GM12878 (cell line): ENCODE data around the gene SATB2.

Source experiments
- CBFB ChIP-seq: IDR thresholded peaks from 2 replicates; pipeline ENCODE4 v1.6.1; 2016; ENCODE audit warnings: antibody characterized with exemption, low read depth
- CTCF ChIP-seq, 3 experiments: IDR thresholded peaks in 2 of 3; conservative IDR thresholded peaks in 1 of 3; 2 replicates each; pipeline ENCODE4 v1.5.1; 2011; ENCODE audit warnings: low read depth in 3 of 3, low read length in 3 of 3, mild to moderate bottlenecking in 3 of 3, control low read depth in 2 of 3, moderate library complexity in 2 of 3, inconsistent platforms in 1 of 3, mixed read lengths in 1 of 3; ENCODE audit not compliant: control insufficient read depth in 2 of 3, insufficient read depth in 1 of 3; ENCODE audit errors: extremely low read depth in 1 of 3
- EZH2 ChIP-seq: IDR thresholded peaks from 2 replicates; pipeline ENCODE4 v1.6.1; 2012; ENCODE audit warnings: low read depth, mild to moderate bottlenecking, control low read depth, inconsistent platforms, low read length, borderline replicate concordance; ENCODE audit not compliant: control insufficient read depth
- FOS ChIP-seq: IDR thresholded peaks from 3 replicates; pipeline ENCODE4 v1.6.1; 2011; ENCODE audit warnings: borderline replicate concordance; ENCODE audit not compliant: insufficient read length; ENCODE audit errors: extremely low read depth
- IKZF2 ChIP-seq, 2 experiments: fragments of 450-650 bp; IDR thresholded peaks; 2 replicates each; pipeline ENCODE4 v1.6.1; 2017; ENCODE audit warnings: mild to moderate bottlenecking in 2 of 2, moderate library complexity in 2 of 2
- LARP7 ChIP-seq: fragments of 450-650 bp; IDR thresholded peaks from 2 replicates; pipeline ENCODE4 v1.6.1; 2017; ENCODE audit warnings: mild to moderate bottlenecking
- MTA2 ChIP-seq: fragments of 450-650 bp; IDR thresholded peaks from 2 replicates; pipeline ENCODE4 v1.6.1; 2016; ENCODE audit warnings: low read depth, mild to moderate bottlenecking, moderate library complexity
- NFYA ChIP-seq: IDR thresholded peaks from 2 replicates; pipeline ENCODE4 v1.6.1; 2011; ENCODE audit warnings: low read depth, mild to moderate bottlenecking, low read length, improper control_type of control experiment, borderline replicate concordance
- NR2C2 ChIP-seq: IDR thresholded peaks from 2 replicates; pipeline ENCODE4 v1.6.1; 2011; ENCODE audit warnings: borderline replicate concordance, low read depth; ENCODE audit not compliant: control insufficient read depth, insufficient read length
- POLR2A ChIP-seq: IDR thresholded peaks from 2 replicates; pipeline ENCODE4 v1.6.1; 2011; ENCODE audit warnings: low read depth, mild to moderate bottlenecking, low read length
- SPI1 ChIP-seq: IDR thresholded peaks from 2 replicates; pipeline ENCODE4 v1.6.1; 2011; ENCODE audit warnings: low read depth, mild to moderate bottlenecking, low read length, moderate library complexity, borderline replicate concordance; ENCODE audit not compliant: insufficient read depth
- TARDBP ChIP-seq: IDR thresholded peaks from 2 replicates; pipeline ENCODE4 v1.6.1; 2016; ENCODE audit warnings: borderline replicate concordance
- ZNF274 ChIP-seq: IDR thresholded peaks from one replicate; pipeline ENCODE4 v1.8.0; 2011; ENCODE audit not compliant: insufficient read length, insufficient read depth
- TF ChIP-seq, protein P1 (sequence below): IDR thresholded peaks from 2 replicates; pipeline ENCODE4 v1.6.1; 2012; ENCODE audit warnings: low read depth, low read length, improper control_type of control experiment

DNA sequence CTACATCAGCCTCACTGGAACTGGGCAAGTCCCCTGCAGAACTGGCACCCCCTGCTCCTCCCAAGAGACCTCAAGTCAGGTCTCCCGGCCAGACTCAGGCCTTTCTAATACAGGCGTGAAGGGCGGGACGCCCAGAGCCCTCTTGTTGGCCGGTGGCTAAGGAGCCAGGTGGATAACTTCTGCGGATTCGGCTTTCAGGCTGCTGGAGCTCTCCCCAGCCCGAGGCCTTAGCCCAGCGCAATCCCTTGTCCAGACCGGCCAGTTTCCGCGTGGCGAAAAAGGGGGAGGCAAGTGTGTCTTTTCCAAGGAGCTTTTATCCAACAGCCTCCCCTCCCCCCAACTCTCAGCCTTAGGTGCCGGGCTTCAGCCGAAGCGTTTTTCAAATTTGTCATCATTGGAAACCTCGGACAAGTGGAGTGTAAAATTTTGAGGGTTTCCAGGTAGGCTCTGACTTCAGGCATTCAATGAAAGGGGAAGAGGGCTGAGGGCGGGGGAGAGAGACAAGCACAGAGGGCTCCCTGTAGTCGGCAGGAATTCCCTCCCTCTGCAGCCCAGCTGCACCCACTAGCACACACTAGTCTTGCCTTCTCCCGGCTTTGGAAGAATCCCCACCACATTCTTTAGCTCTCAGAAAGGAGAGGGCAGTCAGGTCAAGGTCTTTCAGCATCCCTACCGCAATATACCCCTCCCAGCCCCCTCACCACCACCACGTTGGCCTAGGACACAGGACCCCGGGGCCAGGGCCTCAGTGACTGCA lies 9.5 kb upstream of the SATB2 start:
- no peak for TF ChIP-seq CTCF (IDR thresholded peaks at IDR 0.05 in 2 of 3, conservative IDR thresholded peaks at IDR 0.05 in 1 of 3; ENCODE audit: control insufficient read depth in 2 of 3, extremely low read depth in 1 of 3, insufficient read depth in 1 of 3, low read depth in 3 of 3, low read length in 3 of 3)
- TF ChIP-seq NFYA: no peak
- TF ChIP-seq, protein P1, sequence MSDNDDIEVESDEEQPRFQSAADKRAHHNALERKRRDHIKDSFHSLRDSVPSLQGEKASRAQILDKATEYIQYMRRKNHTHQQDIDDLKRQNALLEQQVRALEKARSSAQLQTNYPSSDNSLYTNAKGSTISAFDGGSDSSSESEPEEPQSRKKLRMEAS: no peak
- TF ChIP-seq ZNF274: no peak
- no peak for TF ChIP-seq EZH2
- TF ChIP-seq IKZF2 (IDR thresholded peaks at IDR 0.05): no peak
- no peak for TF ChIP-seq LARP7
- no peak for TF ChIP-seq FOS
- TF ChIP-seq POLR2A: no peak
- no peak for TF ChIP-seq NR2C2
- no peak for TF ChIP-seq TARDBP
- TF ChIP-seq SPI1: no peak
- TF ChIP-seq CBFB: no peak
- TF ChIP-seq MTA2: no peak
